HepG2 (cell line): ENCODE data around the gene TSTD1. TPM values are rescaled to one million over a fixed set of nuclear protein-coding genes. Genes with fewer than 3 reads are reported as not detected.
A peak's percentile ranks its signal among the peaks of the same experiment; 100 is the strongest.

Source experiments
- ATAD3A ChIP-seq: sonication (generic); formaldehyde crosslinking; IDR thresholded peaks from 2 replicates; pipeline ENCODE4 v1.4.0; 2020; ENCODE audit warnings: missing genetic modification reagents
- HDAC6 ChIP-seq: fragments of 200-600 bp; sonication (generic); IDR thresholded peaks from 2 replicates; pipeline ENCODE4 v1.7.0; 2017; ENCODE audit warnings: mild to moderate bottlenecking, antibody characterized with exemption, low read length, low read depth
- KDM1A ChIP-seq: IDR thresholded peaks from 2 replicates; pipeline ENCODE4 v1.6.1; 2016; ENCODE audit warnings: missing compliant biosample characterization
- NFATC3 ChIP-seq: sonication (generic); formaldehyde crosslinking; IDR thresholded peaks from 2 replicates; pipeline ENCODE4 v1.5.1; 2020; ENCODE audit warnings: mild to moderate bottlenecking, missing genetic modification reagents
- PHF21A ChIP-seq: sonication (generic); formaldehyde crosslinking; IDR thresholded peaks from 2 replicates; pipeline ENCODE4 v1.5.0; 2020; ENCODE audit warnings: mild to moderate bottlenecking, missing genetic modification reagents
- RARA ChIP-seq: IDR thresholded peaks from 2 replicates; pipeline ENCODE4 v1.6.1; 2016; ENCODE audit warnings: missing genetic modification reagents, missing compliant biosample characterization
- SNRNP70 ChIP-seq: fragments of 200-400 bp; formaldehyde crosslinking; IDR thresholded peaks from 2 replicates; pipeline ENCODE4 v1.6.1; 2017; ENCODE audit warnings: mild to moderate bottlenecking, low read depth, low read length, moderate library complexity
- TBP ChIP-seq: sonication (generic); formaldehyde crosslinking; IDR thresholded peaks from 2 replicates; pipeline ENCODE4 v1.5.0; 2020; ENCODE audit warnings: missing genetic modification reagents
- ZNF136 ChIP-seq: sonication (generic); formaldehyde crosslinking; IDR thresholded peaks from 2 replicates; pipeline ENCODE4 v1.8.1; 2022; ENCODE audit warnings: low read depth, mild to moderate bottlenecking, moderate library complexity, missing genetic modification reagents
- ZNF30 ChIP-seq: sonication (generic); formaldehyde crosslinking; IDR thresholded peaks from 2 replicates; pipeline ENCODE4 v1.5.0; 2020; ENCODE audit warnings: mild to moderate bottlenecking, missing genetic modification reagents
- ZNF546 ChIP-seq: sonication (generic); formaldehyde crosslinking; conservative IDR thresholded peaks from 2 replicates; pipeline ENCODE4 v1.8.1; 2023; ENCODE audit warnings: mild to moderate bottlenecking, missing genetic modification reagents
- ZNF558 ChIP-seq: sonication (generic); formaldehyde crosslinking; IDR thresholded peaks from 2 replicates; pipeline ENCODE4 v1.9.0; 2022; ENCODE audit warnings: mild to moderate bottlenecking, missing genetic modification reagents, borderline replicate concordance
- ZNF724P ChIP-seq: sonication (generic); formaldehyde crosslinking; IDR thresholded peaks from 2 replicates; pipeline ENCODE4 v1.8.0; 2022; ENCODE audit warnings: missing genetic modification reagents, borderline replicate concordance
- ZNF891 ChIP-seq: sonication (generic); formaldehyde crosslinking; IDR thresholded peaks from 2 replicates; pipeline ENCODE4 v1.5.0; 2020; ENCODE audit warnings: mild to moderate bottlenecking, missing genetic modification reagents
- polyA plus RNA-seq, 8 experiments: library from polyadenylated mRNA; depleted of rRNA in 3 of 8; stranded (reverse) in 7 of 8; unstranded in 1 of 8; fragments of >200 nt; fragmentation: Illumina TruSeq in 4 of 8; extraction: Trizol in 4 of 8; gene quantifications; 2 replicates each; pipeline versions ENCODE4 v1.2.1 to v1.2.3, GENCODE V29; 2011 to 2016; ENCODE audit warnings: low read depth in 4 of 8, missing spikeins in 1 of 8, mixed read lengths in 1 of 8; ENCODE audit not compliant: insufficient read depth in 1 of 8
- total RNA-seq, 5 experiments: library from RNA; depleted of rRNA; stranded (reverse); fragments of >200 nt; fragmentation: Illumina TruSeq; extraction: Trizol; gene quantifications; 2 replicates each; pipeline ENCODE4 v1.2.3, GENCODE V29; 2016; ENCODE audit warnings: low read depth in 1 of 5
- TF ChIP-seq, protein P1 (sequence below): sonication (generic); formaldehyde crosslinking; IDR thresholded peaks from 2 replicates; pipeline ENCODE4 v1.8.1; 2022; ENCODE audit warnings: mild to moderate bottlenecking, missing genetic modification reagents
- TF ChIP-seq, protein P2 (sequence below): sonication (generic); formaldehyde crosslinking; IDR thresholded peaks from 2 replicates; pipeline ENCODE4 v1.4.0; 2020; ENCODE audit warnings: missing genetic modification reagents
- TF ChIP-seq, protein P3 (sequence below): sonication (generic); formaldehyde crosslinking; IDR thresholded peaks from 2 replicates; pipeline ENCODE4 v1.8.0; 2022; ENCODE audit warnings: mild to moderate bottlenecking, missing genetic modification reagents, moderate library complexity
- TF ChIP-seq, protein P4 (sequence below): sonication (generic); formaldehyde crosslinking; conservative IDR thresholded peaks from 2 replicates; pipeline ENCODE4 v1.8.0; 2022; ENCODE audit warnings: low read depth, missing genetic modification reagents
- TF ChIP-seq, protein P5 (sequence below): sonication (generic); formaldehyde crosslinking; IDR thresholded peaks from 2 replicates; pipeline ENCODE4 v1.5.0; 2020; ENCODE audit warnings: mild to moderate bottlenecking, missing genetic modification reagents

TSTD1 gene
- total and polyA plus RNA-seq, 2 of the 13 experiments (the other 11 are each of a cell fraction or from before 2014, with no cell fraction given): 0.15 to 0.31 TPM

DNA sequence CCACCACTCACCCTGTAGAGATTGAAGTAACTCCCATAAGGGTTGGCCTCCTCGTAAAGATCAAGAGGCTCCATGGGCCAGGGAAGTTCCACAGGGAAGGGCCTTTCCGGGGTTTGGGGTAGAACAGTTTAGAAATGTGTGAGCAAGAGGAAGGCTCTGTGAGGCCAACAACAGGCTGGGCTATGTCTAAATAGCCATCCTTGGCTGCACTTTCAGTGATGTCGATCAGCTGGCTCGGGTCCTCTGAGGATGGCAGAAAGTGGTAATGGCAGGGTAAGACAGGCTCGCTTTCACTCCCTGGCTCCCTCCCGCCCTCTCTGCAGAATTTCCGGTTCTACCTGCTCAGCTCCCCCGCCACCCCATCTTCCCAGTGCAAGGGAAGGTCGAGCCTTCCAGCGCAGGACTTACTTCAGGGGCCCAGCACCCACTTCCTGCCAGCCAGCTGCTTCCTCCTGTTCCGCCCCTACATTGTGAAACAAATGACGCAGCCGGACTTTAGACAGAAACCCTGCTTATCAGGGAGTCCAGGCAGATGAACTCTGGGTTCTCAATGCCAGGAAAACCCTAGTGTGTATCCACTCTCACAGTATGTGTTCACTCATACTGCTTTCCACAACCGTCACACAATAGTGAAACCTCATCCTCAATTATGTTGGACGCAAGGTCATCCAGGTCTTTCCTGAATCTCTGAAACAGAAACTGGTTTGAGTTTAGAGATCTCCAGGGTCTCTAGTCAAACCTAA, 25.1 kb downstream of the TSTD1 start (continued):
- TF ChIP-seq, protein P1, sequence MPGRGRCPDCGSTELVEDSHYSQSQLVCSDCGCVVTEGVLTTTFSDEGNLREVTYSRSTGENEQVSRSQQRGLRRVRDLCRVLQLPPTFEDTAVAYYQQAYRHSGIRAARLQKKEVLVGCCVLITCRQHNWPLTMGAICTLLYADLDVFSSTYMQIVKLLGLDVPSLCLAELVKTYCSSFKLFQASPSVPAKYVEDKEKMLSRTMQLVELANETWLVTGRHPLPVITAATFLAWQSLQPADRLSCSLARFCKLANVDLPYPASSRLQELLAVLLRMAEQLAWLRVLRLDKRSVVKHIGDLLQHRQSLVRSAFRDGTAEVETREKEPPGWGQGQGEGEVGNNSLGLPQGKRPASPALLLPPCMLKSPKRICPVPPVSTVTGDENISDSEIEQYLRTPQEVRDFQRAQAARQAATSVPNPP (CRISPR knock-in tag): peak; percentile 47; the same call in 1 of the 2 replicates
- TF ChIP-seq, protein P2, sequence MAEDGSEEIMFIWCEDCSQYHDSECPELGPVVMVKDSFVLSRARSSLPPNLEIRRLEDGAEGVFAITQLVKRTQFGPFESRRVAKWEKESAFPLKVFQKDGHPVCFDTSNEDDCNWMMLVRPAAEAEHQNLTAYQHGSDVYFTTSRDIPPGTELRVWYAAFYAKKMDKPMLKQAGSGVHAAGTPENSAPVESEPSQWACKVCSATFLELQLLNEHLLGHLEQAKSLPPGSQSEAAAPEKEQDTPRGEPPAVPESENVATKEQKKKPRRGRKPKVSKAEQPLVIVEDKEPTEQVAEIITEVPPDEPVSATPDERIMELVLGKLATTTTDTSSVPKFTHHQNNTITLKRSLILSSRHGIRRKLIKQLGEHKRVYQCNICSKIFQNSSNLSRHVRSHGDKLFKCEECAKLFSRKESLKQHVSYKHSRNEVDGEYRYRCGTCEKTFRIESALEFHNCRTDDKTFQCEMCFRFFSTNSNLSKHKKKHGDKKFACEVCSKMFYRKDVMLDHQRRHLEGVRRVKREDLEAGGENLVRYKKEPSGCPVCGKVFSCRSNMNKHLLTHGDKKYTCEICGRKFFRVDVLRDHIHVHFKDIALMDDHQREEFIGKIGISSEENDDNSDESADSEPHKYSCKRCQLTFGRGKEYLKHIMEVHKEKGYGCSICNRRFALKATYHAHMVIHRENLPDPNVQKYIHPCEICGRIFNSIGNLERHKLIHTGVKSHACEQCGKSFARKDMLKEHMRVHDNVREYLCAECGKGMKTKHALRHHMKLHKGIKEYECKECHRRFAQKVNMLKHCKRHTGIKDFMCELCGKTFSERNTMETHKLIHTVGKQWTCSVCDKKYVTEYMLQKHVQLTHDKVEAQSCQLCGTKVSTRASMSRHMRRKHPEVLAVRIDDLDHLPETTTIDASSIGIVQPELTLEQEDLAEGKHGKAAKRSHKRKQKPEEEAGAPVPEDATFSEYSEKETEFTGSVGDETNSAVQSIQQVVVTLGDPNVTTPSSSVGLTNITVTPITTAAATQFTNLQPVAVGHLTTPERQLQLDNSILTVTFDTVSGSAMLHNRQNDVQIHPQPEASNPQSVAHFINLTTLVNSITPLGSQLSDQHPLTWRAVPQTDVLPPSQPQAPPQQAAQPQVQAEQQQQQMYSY (CRISPR knock-in tag): no peak
- no peak for TF ChIP-seq ZNF546 (CRISPR knock-in tag)
- TF ChIP-seq PHF21A (CRISPR knock-in tag): peak; percentile 95
- no peak for TF ChIP-seq ZNF558
- no peak for TF ChIP-seq ZNF30 (CRISPR knock-in tag)
- no peak for TF ChIP-seq ATAD3A (CRISPR knock-in tag)
- peak; percentile 69 for TF ChIP-seq KDM1A (CRISPR knock-in tag)
- peak; percentile 26; the same call in 1 of the 2 replicates for TF ChIP-seq ZNF891 (CRISPR knock-in tag)
- TF ChIP-seq SNRNP70: no peak
- no peak for TF ChIP-seq ZNF136 (CRISPR knock-in tag)
- TF ChIP-seq TBP (CRISPR knock-in tag): no peak
- no peak; the same call in 1 of the 2 replicates for TF ChIP-seq ZNF724P
- TF ChIP-seq, protein P3, sequence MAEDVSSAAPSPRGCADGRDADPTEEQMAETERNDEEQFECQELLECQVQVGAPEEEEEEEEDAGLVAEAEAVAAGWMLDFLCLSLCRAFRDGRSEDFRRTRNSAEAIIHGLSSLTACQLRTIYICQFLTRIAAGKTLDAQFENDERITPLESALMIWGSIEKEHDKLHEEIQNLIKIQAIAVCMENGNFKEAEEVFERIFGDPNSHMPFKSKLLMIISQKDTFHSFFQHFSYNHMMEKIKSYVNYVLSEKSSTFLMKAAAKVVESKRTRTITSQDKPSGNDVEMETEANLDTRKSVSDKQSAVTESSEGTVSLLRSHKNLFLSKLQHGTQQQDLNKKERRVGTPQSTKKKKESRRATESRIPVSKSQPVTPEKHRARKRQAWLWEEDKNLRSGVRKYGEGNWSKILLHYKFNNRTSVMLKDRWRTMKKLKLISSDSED (CRISPR knock-in tag): no peak
- TF ChIP-seq RARA (CRISPR knock-in tag): peak; percentile 90
- no peak for TF ChIP-seq NFATC3 (CRISPR knock-in tag)
- TF ChIP-seq, protein P4, sequence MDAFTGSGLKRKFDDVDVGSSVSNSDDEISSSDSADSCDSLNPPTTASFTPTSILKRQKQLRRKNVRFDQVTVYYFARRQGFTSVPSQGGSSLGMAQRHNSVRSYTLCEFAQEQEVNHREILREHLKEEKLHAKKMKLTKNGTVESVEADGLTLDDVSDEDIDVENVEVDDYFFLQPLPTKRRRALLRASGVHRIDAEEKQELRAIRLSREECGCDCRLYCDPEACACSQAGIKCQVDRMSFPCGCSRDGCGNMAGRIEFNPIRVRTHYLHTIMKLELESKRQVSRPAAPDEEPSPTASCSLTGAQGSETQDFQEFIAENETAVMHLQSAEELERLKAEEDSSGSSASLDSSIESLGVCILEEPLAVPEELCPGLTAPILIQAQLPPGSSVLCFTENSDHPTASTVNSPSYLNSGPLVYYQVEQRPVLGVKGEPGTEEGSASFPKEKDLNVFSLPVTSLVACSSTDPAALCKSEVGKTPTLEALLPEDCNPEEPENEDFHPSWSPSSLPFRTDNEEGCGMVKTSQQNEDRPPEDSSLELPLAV (CRISPR knock-in tag): no peak
- TF ChIP-seq HDAC6: no peak
- TF ChIP-seq, protein P5, sequence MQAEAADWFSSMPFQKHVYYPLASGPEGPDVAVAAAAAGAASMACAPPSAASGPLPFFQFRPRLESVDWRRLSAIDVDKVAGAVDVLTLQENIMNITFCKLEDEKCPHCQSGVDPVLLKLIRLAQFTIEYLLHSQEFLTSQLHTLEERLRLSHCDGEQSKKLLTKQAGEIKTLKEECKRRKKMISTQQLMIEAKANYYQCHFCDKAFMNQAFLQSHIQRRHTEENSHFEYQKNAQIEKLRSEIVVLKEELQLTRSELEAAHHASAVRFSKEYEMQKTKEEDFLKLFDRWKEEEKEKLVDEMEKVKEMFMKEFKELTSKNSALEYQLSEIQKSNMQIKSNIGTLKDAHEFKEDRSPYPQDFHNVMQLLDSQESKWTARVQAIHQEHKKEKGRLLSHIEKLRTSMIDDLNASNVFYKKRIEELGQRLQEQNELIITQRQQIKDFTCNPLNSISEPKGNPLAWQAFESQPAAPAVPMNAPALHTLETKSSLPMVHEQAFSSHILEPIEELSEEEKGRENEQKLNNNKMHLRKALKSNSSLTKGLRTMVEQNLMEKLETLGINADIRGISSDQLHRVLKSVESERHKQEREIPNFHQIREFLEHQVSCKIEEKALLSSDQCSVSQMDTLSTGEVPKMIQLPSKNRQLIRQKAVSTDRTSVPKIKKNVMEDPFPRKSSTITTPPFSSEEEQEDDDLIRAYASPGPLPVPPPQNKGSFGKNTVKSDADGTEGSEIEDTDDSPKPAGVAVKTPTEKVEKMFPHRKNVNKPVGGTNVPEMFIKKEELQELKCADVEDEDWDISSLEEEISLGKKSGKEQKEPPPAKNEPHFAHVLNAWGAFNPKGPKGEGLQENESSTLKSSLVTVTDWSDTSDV (CRISPR knock-in tag): no peak
